Measurements from ENCODE around the gene RGS9BP.
"Not testable (repeated sequence)": the region's sequence is repeated elsewhere in the genome, so short reads cannot be mapped to it uniquely, and the experiment has no call there.

Gene RGS9BP

GRCh38 chr19:32700129-32700528 lies 24.5 kb downstream of the RGS9BP start:
- H2BK5ac ChIP-seq (ENCODE audit: low read depth, low read length, poor library complexity); H2BK12ac ChIP-seq (ENCODE audit: low read length); H3K4me2 ChIP-seq (ENCODE audit: low read length); H4K8ac ChIP-seq (ENCODE audit: low read depth, low read length); H3K9ac ChIP-seq (ENCODE audit: low read length); H2AFZ ChIP-seq (ENCODE audit: insufficient read depth, low read length, poor library complexity); H3K23ac ChIP-seq (ENCODE audit: low read length); H3K79me2 ChIP-seq (ENCODE audit: control insufficient read depth, insufficient read depth, low read length, poor library complexity); H3K27ac ChIP-seq (ENCODE audit: low read depth, low read length); H3K4me3 ChIP-seq (ENCODE audit: low read depth, low read length); H3K27me3 ChIP-seq (ENCODE audit: insufficient read depth, low read length); H3K9me3 ChIP-seq (ENCODE audit: insufficient read depth, low read depth, low read length); H2BK120ac ChIP-seq (ENCODE audit: insufficient read depth, low read length, poor library complexity); H3K4me1 ChIP-seq (ENCODE audit: control insufficient read depth in 1 of 2, insufficient read depth in 2 of 2, low read length in 2 of 2); H3K18ac ChIP-seq (ENCODE audit: low read length); DNase-seq; H3K14ac ChIP-seq (ENCODE audit: low read length); H4K12ac ChIP-seq (ENCODE audit: low read depth, low read length); H4K91ac ChIP-seq (ENCODE audit: low read depth, low read length); H2AK5ac ChIP-seq (ENCODE audit: low read length); H3K4ac ChIP-seq (ENCODE audit: low read depth, low read length); H3K36me3 ChIP-seq (ENCODE audit: control insufficient read depth in 1 of 2, insufficient read depth in 2 of 2, low read length in 2 of 2); H3K79me1 ChIP-seq (ENCODE audit: low read length): not testable (repeated sequence)
- WGBS (ENCODE audit: extremely low coverage, insufficient coverage, insufficient read length) = no CpG with 5 or more reads among the region's 7 CpGs

GRCh38 chr19:32702010-32702409 lies 26.4 kb downstream of the RGS9BP start:
- H4K91ac ChIP-seq (ENCODE audit: low read depth, low read length) = no peak overlapping the region
- H3K27me3 ChIP-seq (ENCODE audit: insufficient read depth, low read length) = no peaks in the 10 kb centered on the region
- H3K79me1 ChIP-seq (ENCODE audit: low read length) = no peaks in the 10 kb centered on the region
- peaks cover 5 to 9% of the 10 kb centered on the region in 2 experiments for H3K36me3 ChIP-seq (ENCODE audit: control insufficient read depth in 1 of 2, insufficient read depth in 2 of 2, low read length in 2 of 2)
- no peak overlapping the region for H2AK5ac ChIP-seq (ENCODE audit: low read length)
- H2BK12ac ChIP-seq (ENCODE audit: low read length) = no peak overlapping the region
- no peak overlapping the region for H2AFZ ChIP-seq (ENCODE audit: insufficient read depth, low read length, poor library complexity)
- no peak overlapping the region for H3K14ac ChIP-seq (ENCODE audit: low read length)
- no peaks in the 10 kb centered on the region for H3K9me3 ChIP-seq (ENCODE audit: insufficient read depth, low read depth, low read length)
- H3K4me1 ChIP-seq (ENCODE audit: control insufficient read depth in 1 of 2, insufficient read depth in 2 of 2, low read length in 2 of 2) = no peaks in the 10 kb centered on the region
- DNase-seq = no peak
- H3K4ac ChIP-seq (ENCODE audit: low read depth, low read length) = no peak overlapping the region
- H3K18ac ChIP-seq (ENCODE audit: low read length) = no peak overlapping the region
- H4K12ac ChIP-seq (ENCODE audit: low read depth, low read length) = no peak overlapping the region
- WGBS (ENCODE audit: extremely low coverage, insufficient coverage, insufficient read length) = no CpG with 5 or more reads among the region's 5 CpGs
- no peak overlapping the region for H4K8ac ChIP-seq (ENCODE audit: low read depth, low read length)
- H2BK120ac ChIP-seq (ENCODE audit: insufficient read depth, low read length, poor library complexity) = no peak overlapping the region
- no peak overlapping the region for H3K27ac ChIP-seq (ENCODE audit: low read depth, low read length)
- H3K4me3 ChIP-seq (ENCODE audit: low read depth, low read length) = no peak overlapping the region
- H3K4me2 ChIP-seq (ENCODE audit: low read length) = no peak overlapping the region
- no peaks in the 10 kb centered on the region for H3K79me2 ChIP-seq (ENCODE audit: control insufficient read depth, insufficient read depth, low read length, poor library complexity)
- no peak overlapping the region for H3K23ac ChIP-seq (ENCODE audit: low read length)
- H2BK5ac ChIP-seq (ENCODE audit: low read depth, low read length, poor library complexity) = no peak overlapping the region
- H3K9ac ChIP-seq (ENCODE audit: low read length) = no peak overlapping the region

GRCh38 chr19:32704006-32704405 lies 28.4 kb downstream of the RGS9BP start:
- not testable (repeated sequence) for H2BK120ac ChIP-seq (ENCODE audit: insufficient read depth, low read length, poor library complexity); H2BK12ac ChIP-seq (ENCODE audit: low read length); H3K79me2 ChIP-seq (ENCODE audit: control insufficient read depth, insufficient read depth, low read length, poor library complexity); H2BK5ac ChIP-seq (ENCODE audit: low read depth, low read length, poor library complexity); H3K14ac ChIP-seq (ENCODE audit: low read length); H4K8ac ChIP-seq (ENCODE audit: low read depth, low read length); H4K12ac ChIP-seq (ENCODE audit: low read depth, low read length); H2AK5ac ChIP-seq (ENCODE audit: low read length); H3K4me1 ChIP-seq (ENCODE audit: control insufficient read depth in 1 of 2, insufficient read depth in 2 of 2, low read length in 2 of 2); H3K9me3 ChIP-seq (ENCODE audit: insufficient read depth, low read depth, low read length); H3K79me1 ChIP-seq (ENCODE audit: low read length); H3K4ac ChIP-seq (ENCODE audit: low read depth, low read length); H3K36me3 ChIP-seq (ENCODE audit: control insufficient read depth in 1 of 2, insufficient read depth in 2 of 2, low read length in 2 of 2); H3K18ac ChIP-seq (ENCODE audit: low read length); H3K27me3 ChIP-seq (ENCODE audit: insufficient read depth, low read length); H3K4me2 ChIP-seq (ENCODE audit: low read length); H4K91ac ChIP-seq (ENCODE audit: low read depth, low read length); H3K4me3 ChIP-seq (ENCODE audit: low read depth, low read length); H3K23ac ChIP-seq (ENCODE audit: low read length); H3K9ac ChIP-seq (ENCODE audit: low read length); H2AFZ ChIP-seq (ENCODE audit: insufficient read depth, low read length, poor library complexity); H3K27ac ChIP-seq (ENCODE audit: low read depth, low read length); DNase-seq
- WGBS (ENCODE audit: extremely low coverage, insufficient coverage, insufficient read length) = no CpG with 5 or more reads among the region's 2 CpGs

- H4K8ac ChIP-seq (ENCODE audit: low read depth, low read length) = no peak overlapping the region
- no peak overlapping the region for H3K27ac ChIP-seq (ENCODE audit: low read depth, low read length)
- H3K9ac ChIP-seq (ENCODE audit: low read length) = no peak overlapping the region
Measured at GRCh38 chr19:32708457-32708856, 32.8 kb downstream of the RGS9BP start.

More at GRCh38 chr19:32708457-32708856, 32.8 kb downstream of the RGS9BP start:
- no peak for DNase-seq
- Histone ChIP-seq H3K4me3 (ENCODE audit: low read depth, low read length) (no peak overlapping the region), H3K18ac (ENCODE audit: low read length) (no peak overlapping the region), H3K9me3 (ENCODE audit: insufficient read depth, low read depth, low read length) (no peaks in the 10 kb centered on the region), H3K4ac (ENCODE audit: low read depth, low read length) (no peak overlapping the region), H2AFZ (ENCODE audit: insufficient read depth, low read length, poor library complexity) (no peak overlapping the region), H4K12ac (ENCODE audit: low read depth, low read length) (no peak overlapping the region), H4K91ac (ENCODE audit: low read depth, low read length) (no peak overlapping the region), H3K27me3 (ENCODE audit: insufficient read depth, low read length) (no peaks in the 10 kb centered on the region), H3K79me2 (ENCODE audit: control insufficient read depth, insufficient read depth, low read length, poor library complexity) (no peaks in the 10 kb centered on the region), H3K36me3 (ENCODE audit: control insufficient read depth in 1 of 2, insufficient read depth in 2 of 2, low read length in 2 of 2) (peaks cover 0 to 7% of the 10 kb centered on the region in 2 experiments), H2AK5ac (ENCODE audit: low read length) (no peak overlapping the region), H2BK12ac (ENCODE audit: low read length) (no peak overlapping the region), H3K4me2 (ENCODE audit: low read length) (no peak overlapping the region), H3K79me1 (ENCODE audit: low read length) (no peaks in the 10 kb centered on the region), H3K4me1 (ENCODE audit: control insufficient read depth in 1 of 2, insufficient read depth in 2 of 2, low read length in 2 of 2) (no peaks in the 10 kb centered on the region), H3K14ac (ENCODE audit: low read length) (no peak overlapping the region), H2BK120ac (ENCODE audit: insufficient read depth, low read length, poor library complexity) (no peak overlapping the region), H3K23ac (ENCODE audit: low read length) (no peak overlapping the region), H2BK5ac (ENCODE audit: low read depth, low read length, poor library complexity) (no peak overlapping the region)
- no CpG with 5 or more reads among the region's 3 CpGs for WGBS (ENCODE audit: extremely low coverage, insufficient coverage, insufficient read length)

Data from trophoblast cell (in vitro differentiated cells and primary cell).